RCC 7860 (cell line): ENCODE measurements around the gene GSTO2.

Source experiments
- DNase-seq: peaks from one replicate; pipeline ENCODE4 v3.0.0-alpha.2; 2015; ENCODE audit warnings: low spot score
- FAIRE-seq: peaks from 2 replicates; lab custom pipeline; 2012; peaks lifted over from hg19 to GRCh38; lab: Jason Lieb, UNC

Gene GSTO2

GRCh38 chr10:104253106-104253505 is 15.9 kb upstream of the GSTO2 start:
- DNase-seq = no peak
- no peak for FAIRE-seq

DNA sequence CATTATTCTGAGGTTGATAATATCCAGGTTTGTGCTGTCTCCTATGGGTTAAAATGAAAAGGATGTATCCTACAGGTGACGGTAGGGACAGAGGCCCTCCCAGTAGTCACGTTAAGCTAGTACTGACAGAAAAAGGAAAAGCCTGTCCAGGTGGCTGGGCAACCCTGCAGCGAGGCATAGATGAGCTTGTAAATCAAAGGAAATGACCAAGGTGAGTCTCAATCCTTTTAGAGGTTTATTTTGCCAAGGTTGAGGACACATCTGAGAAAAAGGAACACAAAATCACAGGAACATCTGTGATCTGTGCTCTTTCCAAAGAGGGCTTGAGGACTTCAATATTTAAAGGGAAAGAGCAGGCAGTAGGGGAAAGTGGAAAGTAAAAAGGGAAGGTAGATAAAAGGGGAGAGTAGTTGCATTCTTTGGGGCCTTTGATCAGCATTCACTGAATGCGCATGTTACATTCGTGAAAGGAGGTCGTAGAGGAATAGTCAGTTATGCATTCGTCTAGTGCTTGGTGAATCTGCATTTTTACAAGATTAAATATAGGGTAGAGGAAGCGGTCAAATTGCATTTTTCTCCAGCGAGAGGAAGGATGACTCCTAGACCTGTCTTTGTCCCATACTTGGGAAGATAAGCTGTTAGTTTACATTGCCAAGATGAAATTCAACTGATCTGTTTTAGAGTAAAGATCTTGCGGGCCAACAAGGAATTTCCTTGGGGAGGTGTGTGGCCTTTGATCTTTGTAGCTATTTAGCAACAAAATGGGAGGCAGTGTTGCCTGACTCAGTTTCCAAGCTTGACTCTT is 15.2 kb upstream of the GSTO2 start:
- no peak for FAIRE-seq
- no peak for DNase-seq

DNA sequence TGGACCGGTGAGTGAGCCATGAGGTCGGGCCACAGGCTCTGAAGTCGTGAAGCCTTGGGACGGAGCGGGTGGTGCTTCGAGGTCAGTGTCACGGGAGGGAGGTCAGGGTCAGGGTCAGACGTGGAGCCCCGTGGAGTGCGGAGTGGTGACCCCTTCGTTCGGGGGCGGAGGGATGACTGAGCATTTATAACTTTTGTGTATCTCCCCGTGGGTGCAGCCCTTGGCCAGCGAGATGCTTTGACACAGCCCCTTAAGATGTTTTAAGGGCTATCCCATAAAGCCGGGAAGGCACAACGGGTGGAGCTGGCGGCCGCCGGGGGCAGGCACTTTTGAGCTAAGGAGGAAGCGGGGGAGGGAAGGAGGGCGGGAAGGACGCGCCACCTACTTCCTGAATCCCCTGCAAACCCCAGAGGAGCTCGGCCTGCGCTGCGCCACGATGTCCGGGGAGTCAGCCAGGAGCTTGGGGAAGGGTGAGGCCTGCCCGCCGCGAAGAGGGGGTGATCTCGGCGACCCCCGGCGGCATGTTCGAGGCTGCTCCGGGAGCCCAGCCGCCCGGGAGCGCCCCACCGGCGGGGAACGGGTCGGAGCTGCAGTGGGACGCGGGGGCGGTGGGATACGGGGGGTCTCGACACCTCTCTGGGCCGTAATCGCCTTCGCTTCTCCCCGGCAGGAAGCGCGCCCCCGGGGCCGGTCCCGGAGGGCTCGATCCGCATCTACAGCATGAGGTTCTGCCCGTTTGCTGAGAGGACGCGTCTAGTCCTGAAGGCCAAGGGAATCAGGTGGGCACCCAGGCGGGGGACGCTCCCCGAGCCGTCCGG is 14.3 kb upstream of the GSTO2 start, which contains the start of gene GSTO1:
GSTO1 (plus strand) TSS at position 400 of the 818 bp plus-strand sequence; CDS start at position 437, 37 bp downstream.
- DNase-seq (peak; percentile 69), FAIRE-seq (no peak)

DNA sequence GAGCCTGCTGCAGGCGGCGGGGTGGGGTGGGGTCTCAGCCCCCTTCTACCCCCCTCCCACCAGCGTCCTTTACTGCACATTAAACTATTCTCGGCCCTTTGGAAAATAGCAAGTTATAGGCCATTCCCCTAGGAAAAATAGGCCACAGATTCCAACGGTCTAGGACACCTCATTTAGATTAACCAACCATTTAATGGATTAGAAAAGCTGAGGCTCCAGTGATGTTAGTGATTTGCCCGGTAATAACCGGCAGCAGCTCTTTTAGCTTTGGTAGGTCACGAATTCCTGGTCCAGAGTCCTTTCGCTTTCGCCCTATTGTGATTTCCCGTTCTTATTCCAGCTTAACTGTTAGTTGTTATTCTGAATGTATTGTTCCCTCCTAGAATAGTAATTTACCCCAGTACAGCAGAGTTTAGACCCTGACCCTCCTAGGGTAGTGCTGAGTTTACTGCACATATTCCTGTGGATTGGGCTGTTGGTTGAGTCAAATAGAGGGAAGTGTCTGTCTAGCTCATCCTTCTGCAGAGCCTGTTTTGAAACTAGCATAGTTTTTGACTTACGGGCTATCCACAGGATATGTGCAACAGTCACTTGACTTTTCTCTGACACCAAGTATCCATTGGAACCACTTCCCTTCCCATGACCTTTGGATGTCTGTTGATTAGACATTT is 13.5 kb upstream of the GSTO2 start:
- peak; percentile 56 for DNase-seq
- FAIRE-seq = peak; percentile 10

GRCh38 chr10:104256335-104256961 is 12.5 kb upstream of the GSTO2 start:
- FAIRE-seq (no peak), DNase-seq (no peak)

DNA sequence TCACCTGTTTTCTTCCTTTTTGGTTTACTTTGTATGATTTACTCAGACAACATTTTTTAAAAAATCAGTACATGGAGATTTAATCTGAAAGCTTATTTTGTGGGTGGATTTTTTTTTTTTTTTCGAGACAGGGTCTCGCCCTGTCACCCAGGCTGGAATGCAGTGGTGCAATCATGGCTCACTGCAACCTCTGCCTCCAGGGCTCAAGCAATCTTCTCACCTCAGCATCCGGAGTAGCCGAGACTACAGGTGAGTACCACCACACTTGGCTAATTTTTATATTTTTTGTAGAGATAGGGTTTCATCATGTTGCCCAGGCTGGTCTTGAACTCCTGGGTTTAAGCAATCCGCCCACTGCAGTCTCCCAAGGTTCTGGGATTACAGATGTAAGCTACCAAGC is 11.7 kb upstream of the GSTO2 start:
- no peak for FAIRE-seq

GRCh38 chr10:104258209-104258608 is 10.8 kb upstream of the GSTO2 start:
- DNase-seq (no peak), FAIRE-seq (no peak)

More for the DNA sequence above, 11.7 kb upstream of the GSTO2 start:
- no peak for DNase-seq

DNA sequence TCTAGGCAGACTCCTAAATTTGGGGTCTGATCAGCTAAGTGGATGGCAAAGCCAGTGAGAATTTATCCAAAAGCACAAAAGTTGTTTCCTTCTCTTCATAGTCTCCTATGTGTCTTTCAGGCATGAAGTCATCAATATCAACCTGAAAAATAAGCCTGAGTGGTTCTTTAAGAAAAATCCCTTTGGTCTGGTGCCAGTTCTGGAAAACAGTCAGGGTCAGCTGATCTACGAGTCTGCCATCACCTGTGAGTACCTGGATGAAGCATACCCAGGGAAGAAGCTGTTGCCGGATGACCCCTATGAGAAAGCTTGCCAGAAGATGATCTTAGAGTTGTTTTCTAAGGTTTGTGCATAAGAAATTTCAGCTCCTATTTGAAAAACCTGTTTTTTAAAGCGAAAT is 9.5 kb upstream of the GSTO2 start:
- no peak for FAIRE-seq
- DNase-seq = no peak

- no peak for DNase-seq
- FAIRE-seq = no peak
Observed at GRCh38 chr10:104259999-104260774, 8.8 kb upstream of the GSTO2 start.

GRCh38 chr10:104260775-104261115 is 8.2 kb upstream of the GSTO2 start:
- FAIRE-seq (peak; percentile 75), DNase-seq (peak; percentile 30)

- FAIRE-seq (no peak), DNase-seq (no peak)
Observed at GRCh38 chr10:104262055-104262454, 6.9 kb upstream of the GSTO2 start.

DNA sequence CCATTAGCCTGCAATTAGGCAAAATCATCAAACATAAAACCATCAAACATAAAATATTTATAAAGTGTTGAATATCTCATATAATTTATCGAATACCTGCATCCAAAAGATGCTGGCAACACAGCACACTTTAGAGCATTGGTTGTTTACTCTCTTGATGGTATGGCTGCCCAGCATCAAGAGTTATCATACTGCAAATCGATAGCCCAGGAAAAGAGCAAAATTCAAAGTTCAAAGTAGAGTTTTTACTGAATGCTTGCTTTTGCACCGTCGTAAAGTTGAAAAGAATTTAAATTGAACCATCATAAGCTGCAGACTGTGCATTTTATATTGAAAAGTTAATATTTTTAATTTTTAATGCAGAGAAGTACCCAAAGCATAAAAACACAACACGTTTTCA is 4.2 kb upstream of the GSTO2 start:
- FAIRE-seq = no peak
- no peak for DNase-seq

GRCh38 chr10:104267721-104268404 is 1.1 kb upstream of the GSTO2 start:
- FAIRE-seq (no peak), DNase-seq (no peak)

- DNase-seq (no peak), FAIRE-seq (no peak)
Observed at GRCh38 chr10:104268405-104268712, 625 bp upstream of the GSTO2 start.

DNA sequence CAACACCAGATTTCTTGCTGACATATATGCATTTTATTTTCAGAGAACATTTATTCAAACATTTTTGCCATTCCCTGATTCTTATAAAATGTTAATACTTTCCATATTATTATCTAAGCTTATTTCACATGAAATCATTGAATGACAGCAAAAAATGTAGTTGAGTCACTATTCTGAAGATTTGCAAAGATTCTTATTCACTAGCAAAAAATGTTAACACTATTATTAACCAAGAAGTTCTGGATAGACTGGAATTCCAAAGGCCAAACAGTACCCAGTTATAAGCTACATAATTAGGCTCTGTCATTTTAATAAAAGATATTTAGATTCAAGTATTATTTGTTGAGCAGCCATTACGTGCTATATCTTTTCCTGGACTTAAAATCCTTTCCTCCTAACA is 4.3 kb downstream of the GSTO2 start:
- FAIRE-seq (no peak), DNase-seq (no peak)

DNA sequence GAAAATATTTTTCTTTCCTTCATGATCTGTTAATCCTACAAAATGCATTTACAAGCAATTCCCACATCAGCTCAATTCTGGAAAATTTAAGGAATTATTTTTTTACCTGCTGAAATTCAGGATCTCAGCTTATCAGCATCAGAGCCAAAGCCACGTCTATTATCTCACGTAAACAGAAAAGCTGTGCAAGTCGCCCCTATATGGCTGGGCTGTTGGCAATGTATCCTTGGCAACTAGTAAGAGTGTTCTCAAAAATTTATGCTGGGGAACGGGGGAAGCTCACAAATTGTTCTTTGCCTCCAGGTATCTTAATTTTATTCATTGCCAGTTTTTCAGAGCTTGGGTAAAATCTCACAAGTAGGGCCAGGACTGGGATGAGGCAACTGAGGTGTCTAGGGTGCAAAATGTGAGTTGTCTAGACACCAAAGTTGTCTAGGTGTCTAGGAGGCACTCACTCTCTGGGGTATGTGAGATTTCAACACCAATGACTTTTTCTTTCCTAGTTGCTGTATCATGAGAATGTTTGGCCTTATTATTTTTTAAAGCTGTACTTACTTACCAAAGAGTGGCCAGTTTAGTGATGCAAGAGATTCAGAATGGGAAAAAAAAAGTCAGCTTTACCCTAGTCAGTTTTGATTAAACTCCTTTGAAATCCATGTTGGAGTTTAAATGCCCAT is 5.1 kb downstream of the GSTO2 start:
- no peak for DNase-seq
- FAIRE-seq = no peak

GRCh38 chr10:104274762-104275721 is 6.1 kb downstream of the GSTO2 start:
- no peak for DNase-seq
- FAIRE-seq = no peak

DNA sequence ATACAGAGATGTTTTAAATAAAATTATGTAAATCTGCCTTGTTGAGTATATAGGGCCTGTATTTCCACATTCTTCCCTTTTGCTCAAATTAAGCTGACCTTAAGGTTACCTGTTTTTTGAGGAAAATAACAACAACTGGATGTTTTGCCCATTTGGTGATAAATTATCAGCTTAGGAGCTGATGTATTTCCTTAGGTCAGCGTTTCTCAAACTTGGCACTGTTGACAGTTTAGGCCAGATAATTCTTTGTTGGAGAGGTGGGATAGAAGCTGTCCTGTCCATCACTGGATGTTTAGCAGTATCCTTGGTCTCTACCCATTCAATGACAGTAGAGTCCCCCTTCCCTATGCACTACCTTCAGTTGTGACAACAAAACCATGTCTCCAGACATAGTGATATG is 7.2 kb downstream of the GSTO2 start:
- no peak for DNase-seq
- FAIRE-seq = no peak
